SIG-M5 (cell line): Measurements from ENCODE around the gene UBFD1.
"Not testable (repeated sequence)": the region's sequence is repeated elsewhere in the genome, so short reads cannot be mapped to it uniquely, and the experiment has no call there.

ENCODE experiments used
- DNase-seq: peaks from one replicate; lab custom pipeline; 2025; lab: John Stamatoyannopoulos, UW

The UBFD1 gene

GRCh38 chr16:23609929-23610328 is 52.4 kb downstream of the UBFD1 start:
- no peak for DNase-seq

- DNase-seq: not testable (repeated sequence)
Measured at GRCh38 chr16:23610905-23611304, 53.4 kb downstream of the UBFD1 start.

DNA sequence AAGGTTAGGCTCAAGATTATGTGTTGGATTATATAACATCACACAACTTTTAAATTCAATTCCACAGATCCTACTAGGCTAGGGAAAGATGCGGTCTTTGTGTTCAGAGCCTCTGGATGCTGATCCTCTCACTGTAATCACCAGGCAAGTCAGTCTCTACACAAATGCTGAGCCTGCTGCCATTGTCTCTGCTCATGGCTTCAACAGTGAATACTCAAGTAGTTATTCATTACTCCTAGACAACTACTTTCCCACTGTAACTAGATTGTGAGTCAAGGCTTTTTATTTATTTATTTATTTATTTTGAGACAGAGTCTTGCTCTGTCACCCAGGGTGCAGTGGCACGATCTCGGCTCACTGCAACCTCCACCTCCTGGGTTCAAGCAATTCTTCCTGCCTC is 54.4 kb downstream of the UBFD1 start:
- DNase-seq: no peak

DNA sequence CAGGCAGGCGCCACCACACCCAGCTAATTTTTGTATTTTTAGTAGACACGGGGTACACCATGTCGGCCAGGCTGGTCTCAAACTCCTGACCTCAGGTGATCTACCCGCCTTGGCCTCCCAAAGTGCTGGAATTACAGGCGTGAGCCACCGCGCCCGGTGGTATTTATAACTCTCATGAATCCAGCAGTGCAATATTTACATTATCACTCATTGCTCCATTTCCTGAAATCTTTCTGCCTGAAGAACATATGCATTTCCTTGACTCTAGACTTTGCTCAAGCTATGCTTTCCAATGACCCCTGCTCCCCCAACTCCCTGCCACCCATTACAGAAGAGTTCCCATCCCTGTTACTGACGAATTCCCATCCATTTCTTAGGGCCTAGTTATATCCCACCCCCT is 58.3 kb downstream of the UBFD1 start:
- DNase-seq: no peak
